Measurements from ENCODE around the gene PMVK. TPM values are rescaled to one million over a fixed set of nuclear protein-coding genes. Genes with fewer than 3 reads are reported as not detected.

PMVK gene
- total RNA-seq, 4 donors from 2014 or later, result 29.0 to 38.2 (median 33.5) TPM

GRCh38 chr1:154964359-154964758 lies 27.8 kb upstream of the PMVK start:
- no peaks in the 10 kb centered on the region for H3K27me3 ChIP-seq
- H3K4me1 ChIP-seq, result peaks cover 25 to 67% (median 38%) of the 10 kb centered on the region in 3 donors
- intact Hi-C loops (cut with DNase I), result loop anchor here (5.0 to 10.0 kb wide), 2 partner anchors 33 to 100 kb away; partner anchors contain the start of gene EFNA4
- DNase-seq, result no peak
- WGBS, 2 donors, result 82 to 86% methylated on average over 5 to 6 of the region's 6 CpGs
- TF ChIP-seq POLR2A (IDR thresholded peaks at IDR 0.05) (no peak), CTCF (IDR thresholded peaks at IDR 0.05) (no peak)
- H3K9me3 ChIP-seq, result no peaks in the 10 kb centered on the region
- peaks cover 7 to 74% (median 51%) of the 10 kb centered on the region in 3 donors for H3K36me3 ChIP-seq
- no peak overlapping the region for H3K27ac ChIP-seq
- no peak overlapping the region for H3K4me3 ChIP-seq

- intact Hi-C loops (cut with DNase I), result loop anchor here (5.0 to 10.0 kb wide), 2 partner anchors 34 to 101 kb away; partner anchors contain the start of gene EFNA4
Observed at GRCh38 chr1:154963643-154964042, 27.1 kb upstream of the PMVK start.

GRCh38 chr1:154962795-154963330 lies 26.3 kb upstream of the PMVK start:
- WGBS, 2 donors, result 40 to 59% methylated on average over 3 to 6 of the region's 6 CpGs
- Histone ChIP-seq H3K4me3 (peak overlapping the region; percentile 67 to 98 (median 79)), H3K27ac (peak overlapping the region; percentile 95 to 99 (median 98)), H3K4me1 (peaks cover 16 to 65% (median 26%) of the 10 kb centered on the region in 3 donors), H3K36me3 (peaks cover 16 to 74% (median 51%) of the 10 kb centered on the region in 3 donors), H3K9me3 (no peaks in the 10 kb centered on the region), H3K27me3 (no peaks in the 10 kb centered on the region)
- no peak for TF ChIP-seq POLR2A (IDR thresholded peaks at IDR 0.05)
- TF ChIP-seq CTCF (IDR thresholded peaks at IDR 0.05), result no peak
- intact Hi-C loops (cut with DNase I), result loop anchor here (5.0 to 10.0 kb wide), 2 partner anchors 34 to 102 kb away; partner anchors contain the start of gene EFNA4
- no peak for DNase-seq

More at GRCh38 chr1:154963643-154964042, 27.1 kb upstream of the PMVK start:
- Histone ChIP-seq H3K36me3 (peaks cover 10 to 74% (median 58%) of the 10 kb centered on the region in 3 donors), H3K27me3 (no peaks in the 10 kb centered on the region), H3K27ac (peak overlapping the region in 3 of 4 donors; percentile 95 to 99 (median 97)), H3K9me3 (no peaks in the 10 kb centered on the region), H3K4me1 (peaks cover 18 to 67% (median 31%) of the 10 kb centered on the region in 3 donors), H3K4me3 (no peak overlapping the region)
- DNase-seq, result no peak
- TF ChIP-seq POLR2A (IDR thresholded peaks at IDR 0.05), result no peak
- WGBS, 2 donors, result 77 to 78% methylated on average over 7 to 8 of the region's 8 CpGs

GRCh38 chr1:154962156-154962749 lies 25.7 kb upstream of the PMVK start:
- H3K4me1 ChIP-seq, result peaks cover 16 to 65% (median 23%) of the 10 kb centered on the region in 3 donors
- WGBS, 2 donors, result 4 to 7% methylated on average over 9 to 11 of the region's 25 CpGs
- TF ChIP-seq CTCF (IDR thresholded peaks at IDR 0.05) (no peak), POLR2A (IDR thresholded peaks at IDR 0.05) (no peak)
- H3K27me3 ChIP-seq, result no peaks in the 10 kb centered on the region
- H3K36me3 ChIP-seq, result peaks cover 16 to 74% (median 51%) of the 10 kb centered on the region in 3 donors
- H3K4me3 ChIP-seq, result peak overlapping the region; percentile 67 to 98 (median 79)
- intact Hi-C loops (cut with DNase I), result loop anchor here (5.0 to 10.0 kb wide), 2 partner anchors 35 to 103 kb away; partner anchors contain the start of gene EFNA4
- H3K27ac ChIP-seq, result peak overlapping the region; percentile 95 to 99 (median 98)
- no peaks in the 10 kb centered on the region for H3K9me3 ChIP-seq
- DNase-seq, result no peak

GRCh38 chr1:154961207-154962155 lies 25.0 kb upstream of the PMVK start, which contains the start of gene PYGO2:
TSS of gene PYGO2 (minus strand) at chr1:154961782. CDS start at chr1:154961576, 206 bp downstream.
- peak in 2 of 4 donors; percentile 68 to 89 for TF ChIP-seq POLR2A (IDR thresholded peaks at IDR 0.05)
- peak; percentile 26 to 89 (median 70) for TF ChIP-seq CTCF (IDR thresholded peaks at IDR 0.05)
- whole genome bisulfite sequencing, 2 donors, result 0% methylated on average over 3 to 11 of the region's 93 CpGs
- Histone ChIP-seq H3K9me3 (no peaks in the 10 kb centered on the region), H3K36me3 (peaks cover 16 to 66% (median 46%) of the 10 kb centered on the region in 3 donors), H3K4me1 (peaks cover 21 to 66% (median 31%) of the 10 kb centered on the region in 3 donors), H3K4me3 (peak within 1 kb of the TSS; percentile 67 to 98 (median 79)), H3K27ac (peak within 1 kb of the TSS; percentile 95 to 99 (median 98)), H3K27me3 (no peaks in the 10 kb centered on the region)
- intact Hi-C loops (cut with DNase I), result loop anchor here (5.0 to 10.0 kb wide), 2 partner anchors 36 to 103 kb away; partner anchors contain the start of gene EFNA4
- no peak for DNase-seq

Data from esophagus squamous epithelium (tissue), 5 donors.